ENCODE measurements around the gene ADAM19.

GRCh38 chr5:157546456-157547100 lies 29.0 kb downstream of the ADAM19 start:
- TF ChIP-seq CTCF (IDR thresholded peaks at IDR 0.05): no peak
- TF ChIP-seq ZFX (IDR thresholded peaks at IDR 0.05; ENCODE audit: borderline replicate concordance): no peak

All from 22Rv1 (cell line).